T1000 (cell line): ENCODE measurements around the gene TAL1.

Experiments used
- DNase-seq: peaks from one replicate; lab custom pipeline; 2025; ENCODE audit warnings: mixed read lengths; lab: John Stamatoyannopoulos, UW

Gene TAL1

DNA sequence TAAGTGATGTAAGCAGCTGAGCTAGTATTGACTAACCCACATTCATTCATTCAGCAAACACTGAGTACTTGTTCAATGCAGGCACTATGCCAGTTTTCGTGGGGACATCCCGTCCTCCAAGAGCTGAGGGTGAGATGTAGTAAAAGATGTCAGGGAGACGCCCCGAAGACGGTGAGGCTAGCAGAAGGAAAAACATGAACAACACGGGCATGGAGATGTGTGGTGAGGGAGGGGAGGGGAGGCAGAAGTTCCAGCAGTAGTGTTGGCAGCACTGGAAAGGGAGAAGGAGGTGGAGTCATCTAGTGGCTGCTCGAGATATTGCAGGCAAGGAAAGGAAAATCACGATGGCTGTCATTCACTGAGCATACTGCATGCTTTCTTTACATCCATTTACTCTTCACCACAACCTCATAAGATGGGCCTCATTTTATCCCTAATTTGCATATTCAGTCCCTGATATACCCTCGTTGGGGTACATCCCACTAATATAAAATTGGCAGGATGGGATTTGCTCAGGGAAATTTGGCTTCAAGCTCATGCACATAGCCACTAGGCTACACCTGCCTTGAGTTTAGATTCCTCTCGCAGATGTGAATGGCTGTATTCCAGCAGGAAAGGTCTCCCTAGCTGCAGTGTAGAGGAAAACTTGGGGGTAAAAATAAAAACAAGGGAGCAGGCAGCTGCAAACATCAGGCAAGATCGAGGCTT, 56.6 kb downstream of the TAL1 start:
- DNase-seq: no peak

DNA sequence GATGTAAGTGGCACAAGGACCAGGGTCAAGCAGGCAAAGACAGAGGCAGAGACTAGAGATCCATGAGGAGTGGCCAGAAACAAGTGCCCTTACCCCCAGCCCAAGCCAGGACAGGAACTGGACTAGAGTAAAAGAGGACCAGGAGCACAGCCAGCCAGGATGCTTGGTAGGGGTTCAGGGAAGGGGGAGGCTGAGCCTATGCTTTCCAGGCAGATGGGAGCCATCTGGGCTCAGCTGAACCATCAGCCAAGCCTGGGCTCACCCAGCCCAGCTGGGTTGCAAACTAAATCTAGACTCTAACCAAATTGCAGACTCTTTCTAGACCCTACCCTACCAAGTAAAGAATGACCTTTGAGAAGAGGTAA, 57.4 kb downstream of the TAL1 start:
- DNase-seq: no peak

DNA sequence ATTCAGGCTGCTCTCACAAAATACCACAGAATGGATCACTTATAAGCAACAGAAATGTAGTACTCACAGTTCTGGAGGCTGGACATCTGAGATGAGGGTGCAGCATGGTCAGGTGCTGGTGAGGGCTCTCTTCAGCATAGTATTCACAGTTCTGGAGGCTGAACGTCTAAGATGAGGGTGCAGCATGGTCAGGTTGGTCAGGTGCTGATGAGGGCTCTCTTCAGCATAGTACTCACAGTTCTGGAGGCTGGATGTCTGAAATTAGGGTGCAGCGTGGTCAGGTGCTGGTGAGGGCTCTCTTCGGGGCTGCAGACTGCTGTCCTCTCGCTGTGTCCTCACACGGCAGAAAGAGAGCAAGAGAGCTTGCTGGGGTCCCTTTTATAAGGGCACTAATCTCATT, 59.2 kb downstream of the TAL1 start:
- no peak for DNase-seq
